Prostate gland (tissue), 2 donors: ENCODE measurements around the gene MPPED1.

ENCODE experiments used
- POLR2A ChIP-seq: fragments of 450-650 bp; IDR thresholded peaks from one replicate; pipeline ENCODE4 v1.6.1; 2016; ENCODE audit warnings: antibody characterized with exemption, mild to moderate bottlenecking
- POLR2AphosphoS5 ChIP-seq: sonication (generic); formaldehyde crosslinking; IDR thresholded peaks from one replicate; pipeline ENCODE4 v1.6.1; 2017; ENCODE audit warnings: antibody characterized with exemption
- TF ChIP-seq, protein P1 (sequence below), 4 experiments: fragments of 200-600 bp in 2 of 4; fragments of 450-650 bp in 2 of 4; sonication (generic) in 2 of 4; IDR thresholded peaks; 1 replicate in 3 of 4; 2 replicates in 1 of 4; pipeline ENCODE4 v1.5.1; 2016 to 2019; ENCODE audit warnings: antibody characterized with exemption in 4 of 4, mild to moderate bottlenecking in 2 of 4, moderate library complexity in 2 of 4

DNA sequence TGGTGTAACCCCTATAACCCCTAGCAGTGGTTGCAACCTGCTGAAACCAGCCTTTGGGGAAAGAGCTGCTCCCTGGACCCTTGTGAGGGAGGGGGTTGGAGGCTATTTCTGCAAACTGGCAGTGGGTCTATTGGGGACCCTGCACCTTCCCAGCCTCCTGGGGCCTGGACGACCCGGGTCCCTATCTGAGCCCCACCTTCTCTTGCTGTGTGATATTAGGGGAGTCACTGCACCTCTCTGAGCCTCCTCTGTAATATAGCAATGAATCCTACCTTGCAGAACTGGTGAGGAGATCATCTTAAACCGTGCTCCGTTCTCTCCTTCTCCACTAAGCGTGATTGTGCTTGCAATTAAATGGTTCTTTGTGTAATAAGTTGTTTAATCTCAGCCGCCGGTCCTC lies 24.0 kb upstream of the MPPED1 start:
- TF ChIP-seq, protein P1, sequence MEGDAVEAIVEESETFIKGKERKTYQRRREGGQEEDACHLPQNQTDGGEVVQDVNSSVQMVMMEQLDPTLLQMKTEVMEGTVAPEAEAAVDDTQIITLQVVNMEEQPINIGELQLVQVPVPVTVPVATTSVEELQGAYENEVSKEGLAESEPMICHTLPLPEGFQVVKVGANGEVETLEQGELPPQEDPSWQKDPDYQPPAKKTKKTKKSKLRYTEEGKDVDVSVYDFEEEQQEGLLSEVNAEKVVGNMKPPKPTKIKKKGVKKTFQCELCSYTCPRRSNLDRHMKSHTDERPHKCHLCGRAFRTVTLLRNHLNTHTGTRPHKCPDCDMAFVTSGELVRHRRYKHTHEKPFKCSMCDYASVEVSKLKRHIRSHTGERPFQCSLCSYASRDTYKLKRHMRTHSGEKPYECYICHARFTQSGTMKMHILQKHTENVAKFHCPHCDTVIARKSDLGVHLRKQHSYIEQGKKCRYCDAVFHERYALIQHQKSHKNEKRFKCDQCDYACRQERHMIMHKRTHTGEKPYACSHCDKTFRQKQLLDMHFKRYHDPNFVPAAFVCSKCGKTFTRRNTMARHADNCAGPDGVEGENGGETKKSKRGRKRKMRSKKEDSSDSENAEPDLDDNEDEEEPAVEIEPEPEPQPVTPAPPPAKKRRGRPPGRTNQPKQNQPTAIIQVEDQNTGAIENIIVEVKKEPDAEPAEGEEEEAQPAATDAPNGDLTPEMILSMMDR (IDR thresholded peaks at IDR 0.05): no peak
- no peak for TF ChIP-seq POLR2A
- TF ChIP-seq POLR2AphosphoS5: no peak
